HG03558 (cell line): ENCODE results near the gene WARS2.

Experiments
- ATAC-seq: cut with Tn5 transposase; IDR thresholded peaks from one replicate; pipeline ENCODE4 v1.9.1; 2021; ENCODE audit warnings: moderate number of reproducible peaks; ENCODE audit not compliant: unreplicated experiment; ENCODE audit errors: extremely low read depth

WARS2 gene

DNA sequence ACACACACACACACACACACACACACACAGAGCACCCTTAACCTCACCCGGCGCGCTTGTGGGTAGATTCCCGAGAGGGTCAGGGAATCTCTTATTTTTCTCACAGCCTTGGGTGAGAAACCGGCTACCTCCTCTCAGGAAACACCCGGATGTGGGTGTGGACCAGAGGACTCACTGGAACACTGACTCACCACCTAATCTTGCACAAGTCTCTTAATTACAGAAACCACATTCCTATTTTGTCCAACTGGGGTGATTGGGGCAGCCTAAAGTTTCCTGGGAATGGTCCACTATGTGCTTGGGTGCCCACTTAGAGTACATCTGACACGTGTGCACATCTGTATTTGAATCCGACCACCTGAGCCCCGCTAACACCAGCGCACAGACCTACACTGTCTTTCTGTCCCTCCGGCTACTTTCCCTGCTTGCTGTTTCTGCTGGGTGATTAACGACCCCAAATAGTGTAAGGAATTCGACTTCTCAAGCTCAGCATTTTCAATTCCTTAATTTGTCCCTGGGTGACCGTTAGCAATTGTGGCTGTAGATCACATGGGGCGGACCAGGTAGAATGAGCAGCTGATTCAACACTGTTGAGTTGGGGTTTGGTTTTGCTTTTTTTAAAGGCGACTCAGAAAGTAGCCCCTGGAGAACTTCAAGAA lies 138.3 kb downstream of the WARS2 start:
- ATAC-seq: no peak

DNA sequence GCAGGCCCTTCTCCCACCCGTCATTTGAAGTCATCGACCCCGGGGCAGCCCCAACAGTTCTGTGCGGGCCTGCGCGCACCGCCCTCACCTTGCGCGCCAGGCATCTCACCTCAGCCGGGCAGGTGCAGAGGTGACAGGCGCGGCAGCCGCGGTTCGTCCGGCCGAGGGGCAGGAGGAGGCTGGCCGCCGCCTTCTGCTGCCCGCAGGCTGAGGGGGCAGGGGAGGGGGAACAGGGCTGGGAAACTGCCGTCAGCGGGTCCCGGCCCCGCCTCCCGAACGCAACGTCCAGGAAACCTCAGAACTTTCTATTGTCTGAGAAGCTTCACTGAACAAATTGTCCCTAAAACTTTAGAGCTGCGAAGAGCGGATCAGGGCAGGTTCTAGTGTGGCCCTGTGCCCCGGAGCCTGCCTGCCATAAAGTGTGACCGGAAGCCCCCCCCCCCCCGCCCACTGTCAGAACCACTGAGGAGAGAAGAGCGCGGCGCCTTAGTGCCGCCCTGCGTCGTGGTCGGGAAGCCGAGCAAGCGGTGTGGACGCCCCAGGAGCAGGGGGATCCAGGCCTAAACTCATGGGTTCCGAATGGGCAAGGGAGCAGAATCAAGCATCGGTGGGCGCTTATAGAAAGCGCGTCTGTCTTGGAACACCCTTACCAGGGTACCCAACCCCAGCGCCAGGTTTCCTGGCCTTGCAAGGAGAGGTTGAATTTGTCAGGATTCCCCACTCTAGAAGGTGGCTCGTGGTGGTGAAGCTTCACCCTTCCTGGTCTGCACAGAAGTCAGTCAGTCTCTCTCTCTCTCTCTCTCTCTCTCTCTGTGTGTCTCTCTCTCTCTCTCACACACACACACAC lies 139.0 kb downstream of the WARS2 start:
- ATAC-seq: no peak

DNA sequence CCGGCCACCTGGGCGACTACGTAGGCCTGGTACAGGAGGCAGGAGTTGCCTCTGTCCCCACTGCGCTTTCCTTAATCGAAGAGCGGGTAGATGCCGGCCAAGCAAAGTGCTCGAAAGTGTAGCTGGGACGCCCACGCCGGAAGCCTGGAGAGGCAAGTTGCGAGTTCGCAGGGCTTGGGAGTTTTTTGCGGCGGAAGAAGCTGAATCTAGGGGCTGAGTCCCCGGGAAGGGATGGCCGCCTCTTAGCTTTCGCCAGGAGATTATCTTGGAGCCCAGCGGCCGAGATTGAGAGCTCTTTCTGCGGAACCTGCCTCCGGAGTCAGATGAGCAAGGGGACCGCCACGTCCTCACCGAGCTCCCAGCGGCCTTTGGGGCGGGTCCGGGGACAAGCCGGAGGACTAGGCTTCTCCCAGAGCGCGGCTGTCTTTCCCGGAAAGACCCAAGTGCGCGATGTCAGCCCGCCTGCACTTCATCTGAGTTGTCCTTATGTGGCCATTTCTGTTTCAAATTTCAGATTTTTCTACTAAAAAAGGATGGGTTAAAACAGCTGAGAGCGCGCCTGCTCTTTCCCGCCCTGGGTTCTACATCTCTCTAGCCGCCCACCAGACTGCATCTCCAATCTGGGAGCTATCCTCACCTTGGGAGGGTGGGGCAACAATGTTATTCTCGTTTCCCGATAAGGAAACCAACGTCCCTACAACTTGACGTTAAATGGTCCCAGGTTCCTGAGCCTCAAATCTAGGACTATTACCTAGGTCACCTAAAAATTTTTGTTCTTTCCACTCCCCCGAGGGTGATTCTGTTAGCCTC lies 139.9 kb downstream of the WARS2 start:
- no peak for ATAC-seq

DNA sequence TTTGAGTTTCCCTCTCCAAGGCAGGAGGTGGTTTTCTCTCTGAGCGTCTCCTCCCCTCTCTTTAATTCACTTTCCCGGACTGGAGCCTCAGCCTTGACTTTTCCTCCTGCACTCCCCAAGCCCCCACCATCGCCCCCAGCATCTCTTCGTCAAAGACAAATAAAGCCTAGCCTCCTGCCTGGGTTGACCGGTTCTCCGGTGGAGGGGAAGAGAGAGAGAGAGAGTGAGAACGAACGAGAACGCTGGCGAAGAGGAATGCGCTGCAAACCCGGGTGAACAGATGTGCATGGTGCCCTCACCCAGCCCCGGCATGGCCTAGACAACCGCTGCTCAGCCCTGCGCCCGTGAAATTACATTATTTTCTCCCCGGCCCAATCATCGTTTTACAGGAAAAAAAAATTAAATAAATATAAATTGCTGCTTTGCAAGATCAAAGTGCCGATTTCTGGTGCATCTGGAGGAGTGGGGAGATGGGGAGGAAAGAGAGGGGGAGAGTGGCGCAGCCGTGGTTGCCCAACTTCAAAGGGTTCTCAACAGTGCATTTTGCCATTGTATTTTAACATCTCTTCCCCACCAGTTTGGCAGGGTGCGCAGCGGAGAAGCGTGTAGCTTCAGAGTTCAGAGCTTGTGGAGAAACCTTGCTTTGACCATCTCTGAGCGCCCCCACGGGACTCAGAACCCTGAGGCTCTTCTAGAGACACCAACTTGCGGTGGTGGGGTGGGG lies 140.9 kb downstream of the WARS2 start:
- no peak for ATAC-seq

DNA sequence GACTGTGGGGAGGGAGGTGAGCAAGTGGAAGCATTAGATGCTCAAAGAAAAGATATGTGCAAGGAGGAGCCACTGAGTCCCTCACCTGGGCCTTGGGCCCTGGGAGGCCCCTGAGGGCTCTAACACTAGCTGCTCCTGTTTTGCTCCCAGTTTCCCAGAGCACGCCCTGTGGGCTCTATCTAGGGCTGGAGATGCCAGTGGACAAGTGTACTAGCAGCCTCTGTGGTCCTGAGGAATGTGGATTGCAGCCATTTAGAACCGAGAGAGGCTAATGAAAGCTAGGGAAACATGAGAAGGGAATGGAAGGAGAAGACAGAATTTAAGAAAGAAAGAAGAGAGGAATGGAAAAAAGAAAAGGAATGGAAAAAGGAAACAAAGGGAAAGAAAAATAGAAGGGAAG lies 142.3 kb downstream of the WARS2 start:
- no peak for ATAC-seq

DNA sequence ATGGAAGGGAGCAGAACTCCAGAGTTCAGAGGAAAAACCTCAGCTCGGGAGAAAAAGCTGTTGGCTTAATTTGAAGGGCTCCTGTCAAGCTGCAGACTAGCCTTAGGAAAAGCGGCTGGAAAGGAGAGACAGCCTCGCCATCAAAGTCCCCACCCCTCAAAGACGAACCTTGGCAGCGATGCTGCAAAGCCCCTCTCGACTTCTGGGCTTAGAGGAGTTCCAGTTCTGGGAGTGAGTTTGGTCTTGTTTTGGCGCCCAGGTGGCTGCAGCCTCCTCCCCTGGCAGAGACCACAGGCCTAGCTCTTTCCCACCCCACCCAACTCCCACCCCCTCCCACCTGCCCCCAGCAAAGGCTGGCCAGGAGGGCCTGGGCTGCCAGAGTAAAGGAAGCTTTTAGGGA lies 143.2 kb downstream of the WARS2 start:
- no peak for ATAC-seq

DNA sequence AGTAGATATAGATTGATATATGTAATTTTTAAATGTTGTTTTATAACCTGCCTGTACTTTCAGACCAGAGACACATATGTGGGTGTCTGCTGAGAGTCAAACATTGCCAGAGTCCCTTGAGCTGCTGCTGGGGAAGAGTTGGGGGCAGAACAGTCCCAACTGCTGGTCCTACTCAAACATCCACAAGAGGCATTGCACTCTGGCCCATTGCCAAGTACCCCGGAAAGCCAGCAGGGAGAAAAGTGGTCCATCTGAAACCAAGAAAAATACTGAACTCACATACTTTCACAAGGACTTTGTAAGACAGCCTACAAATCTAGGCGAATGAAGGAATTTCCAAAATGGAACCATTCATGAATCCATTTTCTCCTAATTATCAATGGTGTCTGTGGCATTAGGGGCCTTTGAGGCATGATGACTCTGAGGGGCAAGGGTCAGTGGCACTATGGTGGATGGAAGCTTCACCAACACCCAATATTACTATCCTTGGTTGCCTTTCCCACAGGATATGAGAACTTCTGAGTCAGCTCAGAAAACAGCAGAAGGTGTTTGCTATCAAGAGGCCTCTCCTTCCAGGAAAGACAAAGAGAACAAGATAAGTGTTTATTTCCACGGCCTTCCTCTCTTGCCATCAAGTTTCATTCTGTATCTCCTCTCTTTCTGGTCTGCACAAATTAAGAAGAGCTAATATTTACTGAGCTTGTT lies 145.0 kb downstream of the WARS2 start:
- no peak for ATAC-seq

DNA sequence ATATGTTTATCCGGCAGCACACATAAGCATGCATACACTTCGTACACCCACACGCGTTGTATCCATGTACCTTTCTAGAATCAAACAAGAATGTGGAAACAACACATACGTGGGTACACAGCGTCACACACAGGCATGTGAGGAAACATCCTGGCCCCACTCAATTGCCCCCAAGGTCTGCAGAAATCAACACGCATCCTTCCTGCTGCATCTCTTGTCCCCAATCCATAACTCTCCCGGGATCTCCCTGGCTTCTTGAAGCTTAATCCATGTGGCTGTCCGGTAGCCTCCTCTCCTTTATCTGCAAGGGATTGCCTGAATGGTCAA lies 146.8 kb downstream of the WARS2 start:
- ATAC-seq: no peak

DNA sequence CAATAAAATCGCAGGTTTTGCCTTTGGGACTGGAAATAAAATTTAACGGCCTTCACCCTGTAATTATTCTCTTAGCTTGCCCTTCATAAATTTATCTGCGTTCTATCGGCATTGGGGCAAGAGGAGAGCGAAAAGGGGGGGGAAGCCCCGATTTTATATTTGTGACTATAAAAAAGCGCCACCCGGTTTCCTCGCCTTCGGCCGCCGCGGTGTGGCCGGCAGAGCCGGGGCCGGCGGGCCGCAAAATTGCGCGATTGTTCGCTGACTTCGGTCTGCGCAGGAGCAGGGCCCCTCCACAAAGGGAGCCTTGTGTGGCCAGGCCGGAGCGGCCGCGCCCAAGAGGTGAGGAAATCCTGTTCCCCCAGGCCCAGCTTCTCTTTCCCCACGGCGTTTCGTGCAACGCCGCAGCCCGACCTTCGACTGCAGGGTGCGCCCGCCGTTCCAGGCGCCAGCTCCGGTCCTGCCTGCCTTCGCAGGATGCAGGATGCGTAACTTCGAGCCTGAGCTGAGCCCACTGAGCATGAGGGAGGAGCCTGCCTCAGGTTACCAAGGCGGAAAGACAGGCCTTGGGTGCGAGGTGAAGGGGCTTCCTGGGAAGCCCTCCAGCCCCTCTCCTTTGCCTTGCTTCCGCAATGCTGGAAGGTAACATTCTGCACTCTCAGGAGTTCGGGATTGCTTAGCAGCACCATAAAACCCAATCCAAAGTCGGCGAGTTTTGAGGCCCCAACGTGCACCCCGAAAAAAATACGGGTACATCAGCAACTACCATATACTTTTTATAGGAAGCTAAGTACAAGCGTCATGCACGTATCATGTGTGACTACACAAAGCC lies 147.4 kb downstream of the WARS2 start:
- no peak for ATAC-seq

DNA sequence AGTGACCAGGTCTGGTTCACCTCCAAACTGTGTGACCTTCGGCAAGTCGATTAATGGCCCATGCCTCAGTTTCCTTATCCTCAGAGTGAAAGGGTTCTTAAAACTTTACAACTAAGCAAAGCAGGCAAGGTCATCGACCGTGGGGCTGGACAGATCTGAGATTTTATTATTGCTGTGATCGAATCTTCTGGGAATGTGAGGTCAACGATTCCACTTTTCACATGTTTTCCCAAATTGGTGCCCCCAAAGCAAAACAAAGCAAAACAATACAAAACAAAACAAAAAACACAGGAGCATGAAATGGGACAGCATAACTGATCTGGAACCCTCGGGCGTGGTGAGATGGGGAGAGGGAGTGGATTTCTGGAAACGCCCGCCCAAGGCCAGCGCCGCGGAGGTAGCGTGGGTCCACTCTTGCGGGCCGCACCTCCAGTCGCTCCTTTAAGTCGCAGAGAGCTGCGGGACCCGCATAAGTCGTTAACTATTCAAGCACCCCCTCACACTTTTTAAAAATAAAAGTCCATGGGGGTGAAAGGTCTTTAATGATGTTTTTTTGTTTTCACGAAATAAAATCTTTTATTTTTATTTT lies 148.1 kb downstream of the WARS2 start:
- no peak for ATAC-seq

DNA sequence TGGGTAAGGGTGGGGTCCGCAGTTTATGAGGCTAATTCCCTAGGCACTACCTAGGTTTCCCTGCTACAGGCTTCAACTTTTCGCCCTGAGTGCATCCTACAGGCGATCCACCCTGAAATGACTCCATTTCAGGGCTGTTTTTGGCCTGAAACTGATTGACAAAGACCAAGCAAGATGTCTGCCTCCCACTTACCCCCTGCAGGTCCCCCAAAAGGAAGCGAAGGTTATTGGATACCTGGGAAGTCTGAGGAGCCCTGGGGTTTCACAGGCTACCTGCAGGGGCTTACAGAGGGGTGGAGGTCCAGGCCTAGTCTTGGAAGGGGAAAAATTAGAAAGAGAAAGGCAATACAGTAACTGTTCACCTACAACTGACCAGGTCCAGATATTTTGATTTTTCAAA lies 149.0 kb downstream of the WARS2 start:
- ATAC-seq: no peak

DNA sequence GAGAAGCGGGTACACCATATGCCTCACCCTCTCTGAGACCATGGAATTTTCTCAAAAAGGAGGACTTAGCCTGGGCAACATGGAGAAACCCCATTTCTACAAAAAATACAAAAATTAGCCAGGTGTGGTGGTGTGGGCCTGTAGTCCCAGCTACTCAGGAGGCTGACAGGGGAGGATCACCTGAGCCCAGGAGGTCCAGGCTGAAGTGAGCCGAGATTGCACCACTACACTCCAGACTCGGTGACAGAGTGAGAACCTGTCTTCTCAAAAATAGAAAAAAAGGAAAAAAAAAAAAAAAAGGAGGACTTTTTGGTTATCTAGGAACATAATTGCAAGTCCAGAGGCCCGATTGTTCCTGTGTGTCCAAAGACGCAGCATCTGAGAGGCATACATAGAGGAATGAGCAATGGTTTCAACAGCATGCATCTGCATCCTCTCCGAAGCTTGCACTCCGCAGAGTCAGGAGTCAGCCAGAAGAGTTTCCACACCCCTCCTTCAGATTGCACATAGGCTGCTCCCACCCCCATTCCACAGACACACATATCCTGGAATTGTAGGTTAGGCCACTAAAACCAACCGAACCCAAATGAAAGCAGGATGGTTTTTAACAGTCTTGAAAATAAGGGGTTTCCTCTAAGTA lies 149.8 kb downstream of the WARS2 start:
- ATAC-seq: no peak

DNA sequence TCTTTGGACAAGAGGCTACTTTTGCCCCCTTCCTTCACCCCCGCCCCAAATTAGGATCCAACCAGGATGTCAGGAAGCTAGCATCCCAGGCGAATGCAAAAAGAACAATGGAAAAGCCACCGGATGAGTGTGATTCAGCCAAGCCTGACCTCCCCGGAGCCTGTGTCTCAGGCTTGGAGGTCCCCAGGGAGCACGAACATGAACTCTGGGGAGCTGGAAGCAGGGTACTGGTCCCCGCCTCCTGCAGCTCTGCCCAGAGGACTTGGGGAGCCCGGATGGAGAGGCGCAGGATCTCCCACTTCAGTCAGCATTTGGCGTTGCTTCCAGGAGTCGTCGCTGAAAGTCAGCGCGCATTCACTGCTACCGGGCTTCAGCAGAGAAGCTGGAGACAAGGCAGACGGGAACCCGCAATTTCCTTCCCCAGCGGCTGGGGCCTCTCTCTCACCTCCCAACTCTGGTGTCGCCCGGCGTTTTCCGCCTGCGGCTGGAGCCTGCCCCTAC lies 150.5 kb downstream of the WARS2 start:
- no peak for ATAC-seq

DNA sequence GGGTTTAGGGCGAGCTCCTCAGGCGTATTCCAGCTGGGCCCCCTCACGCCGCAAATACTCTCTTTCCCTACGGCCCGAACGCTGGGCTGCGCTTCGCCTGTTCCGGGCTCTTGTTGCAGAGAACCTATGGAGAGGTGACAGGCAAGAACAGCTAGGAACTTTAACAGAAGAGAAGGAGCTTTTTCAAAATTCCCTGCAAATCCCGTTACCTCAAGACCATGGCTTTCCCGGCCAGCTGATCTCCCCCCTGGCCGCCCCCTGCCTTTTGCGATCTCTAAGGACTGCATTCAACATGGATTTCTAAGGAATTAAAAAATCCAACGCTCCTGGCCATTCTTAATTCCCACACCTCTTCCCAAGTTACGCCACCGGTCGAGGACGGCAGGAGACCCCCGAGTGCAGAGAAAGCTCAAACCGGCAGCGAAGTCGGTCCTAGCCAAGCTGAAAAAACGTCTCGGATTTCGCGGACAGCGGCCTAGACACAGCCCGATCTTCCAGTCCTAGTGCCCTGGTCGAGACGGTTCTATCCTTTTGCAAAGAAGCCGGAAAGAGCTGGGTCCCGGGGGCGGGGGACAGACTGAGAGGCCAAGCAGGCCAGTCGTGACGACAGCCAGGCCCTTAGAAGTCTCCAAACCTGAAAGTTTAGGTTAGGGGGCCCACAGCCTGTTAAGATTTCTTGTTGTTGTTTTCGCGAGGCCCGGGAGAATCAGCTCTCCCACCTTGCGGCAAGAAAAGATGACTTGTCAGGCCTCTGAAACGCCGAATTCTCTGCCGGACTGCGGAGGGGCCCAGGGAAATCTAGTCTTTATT lies 151.2 kb downstream of the WARS2 start:
- ATAC-seq: no peak

DNA sequence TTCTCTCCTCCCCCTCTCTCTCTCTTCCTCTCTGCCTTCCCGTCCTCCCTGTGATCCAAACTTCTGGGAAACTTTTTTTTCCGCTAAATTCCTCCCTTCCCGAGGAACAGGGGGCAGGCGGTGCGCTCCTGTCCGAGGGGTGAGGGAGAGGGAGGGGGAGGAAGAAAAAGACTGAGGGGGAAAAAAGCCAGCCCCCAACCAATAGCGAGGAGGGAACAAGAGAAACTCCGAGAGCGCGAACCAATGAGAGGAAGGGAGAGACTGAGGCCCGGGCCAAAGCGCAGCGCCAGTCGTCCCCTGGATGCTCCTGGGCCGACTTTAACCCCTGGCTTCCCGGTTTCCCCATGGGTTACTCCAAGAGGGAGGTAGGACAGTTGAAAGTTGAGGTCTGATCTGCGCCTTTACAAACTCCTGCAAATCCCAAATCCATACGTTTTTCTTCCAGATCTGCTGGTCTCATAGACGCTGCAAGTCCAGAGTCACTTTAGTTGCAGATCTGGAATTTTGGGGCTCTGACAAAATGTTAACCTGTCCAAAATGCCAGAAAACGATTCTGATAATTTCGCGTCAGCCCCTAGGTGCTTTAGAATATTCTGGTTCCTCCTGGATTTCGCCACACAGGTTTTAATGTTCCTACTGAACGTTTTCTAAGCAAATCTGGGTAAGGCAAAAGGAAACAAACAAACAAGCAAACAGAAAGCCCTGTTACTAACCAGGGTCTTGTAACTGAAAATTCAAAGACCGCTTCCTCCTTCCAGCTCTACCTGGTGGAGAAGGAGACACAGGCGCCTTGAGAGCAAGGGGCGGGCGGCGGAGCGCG lies 152.1 kb downstream of the WARS2 start, which contains the start of gene TBX15:
TBX15 (minus strand) TSS at position 158 of the 820 bp plus-strand sequence. CDS start 548 bp downstream, outside the sequence.
- ATAC-seq: no peak

DNA sequence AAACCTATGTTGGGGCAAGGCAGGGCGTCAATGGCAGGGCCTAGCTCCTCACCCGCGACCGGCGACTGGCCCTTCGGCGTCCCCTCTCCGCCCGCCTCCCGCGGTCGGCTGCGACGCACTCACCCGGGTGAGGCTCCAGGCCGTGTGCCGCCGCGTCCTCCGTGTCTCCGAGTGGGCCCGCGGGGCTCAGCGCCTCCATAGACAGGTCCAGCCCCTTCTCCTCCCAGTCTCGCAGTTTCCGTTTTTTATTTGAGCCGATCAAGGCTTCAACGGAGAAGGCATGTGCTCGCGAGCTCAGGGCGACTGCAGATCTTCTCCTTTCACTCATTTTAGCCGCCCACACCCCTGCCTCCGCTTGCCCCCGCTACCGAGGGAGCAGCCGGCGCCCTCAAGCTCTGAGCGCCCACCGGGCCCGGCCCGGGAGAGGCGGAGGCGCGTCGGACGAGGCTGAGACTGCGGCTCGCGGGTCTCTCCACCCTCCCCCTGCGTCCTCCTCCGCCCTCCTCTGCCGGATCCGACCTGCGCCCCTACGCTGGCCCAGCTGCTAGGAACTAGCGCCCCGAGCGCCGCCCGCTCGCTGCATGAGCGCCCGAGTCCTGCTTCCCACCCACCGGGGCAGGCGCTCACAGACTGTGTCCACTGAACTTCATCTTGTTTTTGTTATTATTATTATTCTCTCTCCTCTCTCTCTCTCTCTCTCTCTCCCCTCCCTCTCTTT lies 152.8 kb downstream of the WARS2 start:
- ATAC-seq: no peak
